Testis (tissue), 3 donors: ENCODE results near the gene SERGEF. TPM values are rescaled to one million over a fixed set of nuclear protein-coding genes. Genes with fewer than 3 reads are reported as not detected.

Experiments used
- DNase-seq: peaks from one replicate; pipeline ENCODE4 v3.0.0-alpha.2; 2019
- H3K27ac ChIP-seq, 2 donors: fragments of 200-600 bp; sonication (generic); one replicate each; pipeline ENCODE4 v1.5.1; 2019
- H3K27me3 ChIP-seq: fragments of 200-600 bp; sonication (generic); one replicate; pipeline ENCODE4 v1.5.1; 2019
- H3K36me3 ChIP-seq: fragments of 200-600 bp; sonication (generic); one replicate; pipeline ENCODE4 v1.5.1; 2017; ENCODE audit warnings: low read depth; ENCODE audit errors: missing control alignments
- H3K4me1 ChIP-seq: fragments of 200-600 bp; sonication (generic); one replicate; pipeline ENCODE4 v1.5.1; 2019
- H3K4me3 ChIP-seq, 2 donors: fragments of 200-600 bp; sonication (generic); one replicate each; pipeline ENCODE4 v1.5.1; 2017 to 2019
- H3K9me3 ChIP-seq: fragments of 200-600 bp; sonication (generic); one replicate; pipeline ENCODE4 v1.5.1; 2017
- CTCF ChIP-seq, 3 experiments: fragments of 450-650 bp in 2 of 3; fragments of 200-600 bp in 1 of 3; sonication (generic) in 1 of 3; IDR thresholded peaks; one replicate each; pipeline ENCODE4 v1.5.1; 2016 to 2019; ENCODE audit warnings: antibody characterized with exemption in 3 of 3, mild to moderate bottlenecking in 2 of 3, moderate library complexity in 1 of 3
- POLR2A ChIP-seq: fragments of 450-650 bp; IDR thresholded peaks from one replicate; pipeline ENCODE4 v1.6.1; 2017; ENCODE audit warnings: antibody characterized with exemption, mild to moderate bottlenecking, moderate library complexity
- WGBS, 2 donors: methylation state at CpG; one replicate each; pipeline ENCODE4 v1.1.5; 2018; 5-methylcytosine and 5-hydroxymethylcytosine counted together
- intact Hi-C: fragments of 100-400 bp; cut with DNase I; formaldehyde crosslinking; loops from one replicate; pipeline ENCODE4 v1.15.1; 2023; ENCODE audit warnings: low total_unique reads
- polyA plus RNA-seq: library from polyadenylated mRNA; stranded (reverse); fragments of 350-450 nt; fragmentation: Illumina TruSeq; extraction: RNeasy Lipid Tissue Mini Kit (QIAGEN cat#74804); gene quantifications from one replicate; pipeline ENCODE4 v1.2.3, GENCODE V29; 2014; ENCODE audit warnings: low read depth, low replicate concordance; ENCODE audit not compliant: insufficient read depth
- total RNA-seq, 2 donors: library from RNA; depleted of rRNA; stranded (reverse); fragments of >200 nt; gene quantifications; one replicate each; pipeline ENCODE4 v1.2.3, GENCODE V29; 2016

The SERGEF gene
- total and polyA plus RNA-seq, 3 donors from 2014 or later, result 12.5 to 37.5 (median 23.1) TPM

- Histone ChIP-seq H3K27ac (no peak overlapping the region), H3K4me1 (no peaks in the 10 kb centered on the region), H3K4me3 (no peak overlapping the region), H3K27me3 (no peaks in the 10 kb centered on the region), H3K9me3 (no peaks in the 10 kb centered on the region), H3K36me3 (no peaks in the 10 kb centered on the region)
- TF ChIP-seq POLR2A, result no peak
- DNase-seq, result no peak
- WGBS, 2 donors, result 83 to 89% methylated on average over 10 to 11 of the region's 11 CpGs
- intact Hi-C loops, result no loop called here
Measured at GRCh38 chr11:17887779-17888178, 125.1 kb downstream of the SERGEF start.

GRCh38 chr11:17883946-17884345 is 128.9 kb downstream of the SERGEF start:
- Histone ChIP-seq H3K27me3 (no peaks in the 10 kb centered on the region), H3K4me1 (no peaks in the 10 kb centered on the region), H3K36me3 (no peaks in the 10 kb centered on the region), H3K9me3 (no peaks in the 10 kb centered on the region), H3K27ac (no peak overlapping the region), H3K4me3 (peak overlapping the region in 1 of 2 donors; percentile 44)
- WGBS, 2 donors, result 74 to 79% methylated on average over 19 to 27 of the region's 27 CpGs
- intact Hi-C loops, result no loop called here
- TF ChIP-seq CTCF (IDR thresholded peaks at IDR 0.05), result no peak
- no peak for TF ChIP-seq POLR2A
- DNase-seq, result peak; percentile 19

- H3K36me3 ChIP-seq, result no peaks in the 10 kb centered on the region
- TF ChIP-seq CTCF (IDR thresholded peaks at IDR 0.05) (no peak), POLR2A (no peak)
- 79 to 82% methylated on average over 3 of the region's 3 CpGs for WGBS, 2 donors
- H3K4me1 ChIP-seq, result no peaks in the 10 kb centered on the region
- no peak overlapping the region for H3K27ac ChIP-seq
- no peak overlapping the region for H3K4me3 ChIP-seq
- no peaks in the 10 kb centered on the region for H3K9me3 ChIP-seq
- H3K27me3 ChIP-seq, result no peaks in the 10 kb centered on the region
- intact Hi-C loops, result no loop called here
- DNase-seq, result no peak
Measured at GRCh38 chr11:17883057-17883456, 129.8 kb downstream of the SERGEF start.

- Histone ChIP-seq H3K27ac (no peak overlapping the region), H3K27me3 (no peaks in the 10 kb centered on the region), H3K4me3 (no peak overlapping the region), H3K9me3 (no peaks in the 10 kb centered on the region), H3K4me1 (no peaks in the 10 kb centered on the region), H3K36me3 (no peaks in the 10 kb centered on the region)
- 89 to 91% methylated on average over 2 of the region's 2 CpGs for WGBS, 2 donors
- DNase-seq, result no peak
- no peak for TF ChIP-seq CTCF (IDR thresholded peaks at IDR 0.05)
- TF ChIP-seq POLR2A, result no peak
- intact Hi-C loops, result no loop called here
Measured at GRCh38 chr11:17878743-17879142, 134.1 kb downstream of the SERGEF start.

- Histone ChIP-seq H3K9me3 (no peaks in the 10 kb centered on the region), H3K27ac (no peak overlapping the region), H3K4me3 (no peak overlapping the region), H3K4me1 (no peaks in the 10 kb centered on the region), H3K27me3 (no peaks in the 10 kb centered on the region), H3K36me3 (no peaks in the 10 kb centered on the region)
- TF ChIP-seq CTCF (IDR thresholded peaks at IDR 0.05), result no peak
- no peak for TF ChIP-seq POLR2A
- WGBS, 2 donors, result 93 to 98% methylated on average over 3 of the region's 3 CpGs
- intact Hi-C loops, result no loop called here
- no peak for DNase-seq
Measured at GRCh38 chr11:17877886-17878285, 135.0 kb downstream of the SERGEF start.
